Mononuclear cell (primary cell): ENCODE data around the gene SLC6A17. TPM values are rescaled to one million over a fixed set of nuclear protein-coding genes. Genes with fewer than 3 reads are reported as not detected.

Experiments used
- H3K27me3 ChIP-seq: 2 replicates; pipeline ENCODE4 v1.6.0; 2011; ENCODE audit warnings: low read length, control low read depth; ENCODE audit not compliant: insufficient read depth
- H3K4me1 ChIP-seq: 2 replicates; pipeline ENCODE4 v1.5.1; 2011; ENCODE audit warnings: mild to moderate bottlenecking, low read length, control low read depth; ENCODE audit not compliant: insufficient read depth
- H3K4me3 ChIP-seq: 2 replicates; pipeline ENCODE4 v1.5.1; 2011; ENCODE audit warnings: mild to moderate bottlenecking, low read length, moderate library complexity
- H3K9me3 ChIP-seq: 2 replicates; pipeline ENCODE4 v1.5.1; 2011; ENCODE audit warnings: low read depth, mild to moderate bottlenecking, control low read depth, low read length
- total RNA-seq: library from RNA; depleted of rRNA; stranded (reverse); fragments of >200 nt; gene quantifications from one replicate; pipeline ENCODE4 v1.2.3, GENCODE V29; 2012

SLC6A17 gene
- total RNA-seq, 1 donor = 0.63 TPM

DNA sequence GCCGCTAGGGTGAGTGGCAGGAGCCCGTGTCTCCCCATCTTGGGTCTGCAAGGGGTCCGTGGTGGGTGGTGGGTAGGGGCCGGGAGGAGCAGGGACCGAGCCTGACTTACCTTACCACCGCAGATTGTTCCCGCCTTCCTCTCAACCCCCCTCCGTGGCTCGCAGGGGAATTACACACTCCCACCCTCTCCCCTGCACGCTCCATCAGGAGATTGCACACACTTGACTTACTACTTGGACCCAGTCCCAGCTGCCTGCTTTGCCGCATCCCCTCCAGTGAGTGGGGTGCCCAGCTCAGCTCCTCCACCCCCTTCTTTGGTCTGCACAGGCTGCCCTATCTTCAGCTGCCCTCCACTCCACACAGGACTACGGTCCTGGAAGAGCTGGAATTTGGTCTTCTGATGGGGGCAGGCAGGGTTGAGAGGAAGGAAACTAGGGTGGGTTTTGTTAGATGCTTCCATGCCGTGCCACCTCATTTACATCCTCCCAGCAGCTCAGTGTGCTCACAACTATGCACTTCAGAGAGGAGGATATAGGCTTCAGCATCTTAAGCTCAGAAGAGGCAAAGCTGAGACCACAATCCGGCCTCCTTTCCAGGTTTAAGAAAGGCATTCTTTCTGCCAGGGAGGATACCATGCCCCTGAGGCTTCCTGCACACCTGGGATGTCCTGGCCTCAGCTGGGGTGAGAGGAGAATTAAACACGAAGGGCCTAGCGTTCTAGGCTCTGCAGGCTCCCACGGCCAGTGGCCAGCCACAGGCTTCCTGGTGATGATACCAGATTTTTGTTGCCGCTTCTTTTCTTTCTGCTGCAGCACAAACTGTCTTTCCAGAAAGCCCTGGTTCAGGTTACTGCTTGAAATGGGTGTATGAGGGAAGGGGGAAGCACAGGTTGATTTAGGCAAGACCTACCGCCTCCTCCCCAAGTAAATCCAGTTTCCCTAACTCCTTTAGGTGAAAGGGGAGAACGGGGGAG, 62.2 kb downstream of the SLC6A17 start:
- no peak overlapping the region for H3K4me3 ChIP-seq
- H3K9me3 ChIP-seq = no peaks in the 10 kb centered on the region
- peaks cover 13% of the 10 kb centered on the region for H3K27me3 ChIP-seq
- H3K4me1 ChIP-seq = peaks cover 35% of the 10 kb centered on the region

DNA sequence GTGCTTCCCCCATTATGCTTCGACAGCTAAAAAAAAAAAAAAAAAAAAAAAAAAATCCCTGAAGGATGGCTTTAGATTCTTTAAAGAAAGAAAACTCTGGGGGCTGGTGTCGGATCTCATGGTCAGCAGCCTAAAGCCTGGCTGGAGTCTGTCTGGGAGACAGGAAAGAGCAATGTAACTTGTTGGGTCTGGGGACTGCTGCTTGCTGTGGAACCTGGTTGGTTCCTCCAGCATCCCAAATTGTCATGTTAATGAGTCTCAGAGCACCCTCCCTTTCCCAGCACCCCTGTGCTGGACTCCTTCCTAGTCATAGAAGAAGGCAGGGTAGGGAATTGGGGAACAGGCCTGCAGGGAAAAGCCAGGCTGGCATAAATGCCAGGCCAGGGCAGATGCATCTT, 62.8 kb downstream of the SLC6A17 start:
- Histone ChIP-seq H3K4me1 (peaks cover 34% of the 10 kb centered on the region), H3K27me3 (peaks cover 13% of the 10 kb centered on the region), H3K9me3 (no peaks in the 10 kb centered on the region), H3K4me3 (no peak overlapping the region)

DNA sequence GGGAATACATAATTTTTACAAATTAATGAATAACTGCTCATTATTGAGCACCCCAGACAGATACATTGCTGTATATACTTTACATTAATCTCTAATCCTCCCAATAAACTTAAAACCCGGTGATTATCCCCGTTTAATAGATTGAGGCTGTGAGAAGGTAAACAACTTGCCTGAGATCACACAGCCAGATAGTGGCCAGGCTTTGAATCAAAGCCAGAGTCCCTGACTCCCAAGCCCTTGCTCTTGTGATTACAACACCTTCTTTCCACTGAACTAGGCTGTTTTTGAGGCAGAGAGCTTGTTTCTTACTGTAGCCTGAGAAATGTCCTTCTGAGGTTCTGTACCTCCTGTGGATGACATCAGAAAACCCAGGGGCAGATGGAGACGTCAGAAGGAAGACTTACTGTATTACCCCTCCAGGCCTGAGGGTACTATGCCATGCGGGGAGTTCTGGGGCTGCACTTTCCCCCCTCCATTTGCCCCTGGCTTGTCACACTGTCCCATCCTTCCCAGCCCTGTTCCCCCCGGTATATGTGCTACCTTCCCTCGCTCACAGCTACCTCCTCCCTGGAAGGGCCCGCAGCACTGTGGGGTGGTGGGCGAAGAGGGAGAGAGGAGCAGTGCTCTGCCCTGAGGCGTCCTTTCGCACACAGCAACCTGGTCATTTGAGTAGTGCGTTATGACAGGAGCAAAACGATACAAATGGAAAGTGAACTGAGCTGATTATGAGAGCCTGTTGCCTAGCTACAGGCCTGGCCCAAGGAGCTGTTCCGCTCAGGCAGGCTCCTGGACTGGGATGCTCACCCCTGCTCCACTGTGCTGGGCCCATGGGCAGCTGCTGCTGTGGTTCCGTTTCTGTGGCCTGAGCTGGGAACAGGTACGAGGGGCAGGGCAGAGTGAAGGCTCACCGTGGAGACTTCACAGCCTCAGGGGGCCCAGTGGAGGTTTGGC, 64.4 kb downstream of the SLC6A17 start:
- Histone ChIP-seq H3K4me3 (no peak overlapping the region), H3K27me3 (peaks cover 13% of the 10 kb centered on the region), H3K9me3 (no peaks in the 10 kb centered on the region), H3K4me1 (peaks cover 25% of the 10 kb centered on the region)

DNA sequence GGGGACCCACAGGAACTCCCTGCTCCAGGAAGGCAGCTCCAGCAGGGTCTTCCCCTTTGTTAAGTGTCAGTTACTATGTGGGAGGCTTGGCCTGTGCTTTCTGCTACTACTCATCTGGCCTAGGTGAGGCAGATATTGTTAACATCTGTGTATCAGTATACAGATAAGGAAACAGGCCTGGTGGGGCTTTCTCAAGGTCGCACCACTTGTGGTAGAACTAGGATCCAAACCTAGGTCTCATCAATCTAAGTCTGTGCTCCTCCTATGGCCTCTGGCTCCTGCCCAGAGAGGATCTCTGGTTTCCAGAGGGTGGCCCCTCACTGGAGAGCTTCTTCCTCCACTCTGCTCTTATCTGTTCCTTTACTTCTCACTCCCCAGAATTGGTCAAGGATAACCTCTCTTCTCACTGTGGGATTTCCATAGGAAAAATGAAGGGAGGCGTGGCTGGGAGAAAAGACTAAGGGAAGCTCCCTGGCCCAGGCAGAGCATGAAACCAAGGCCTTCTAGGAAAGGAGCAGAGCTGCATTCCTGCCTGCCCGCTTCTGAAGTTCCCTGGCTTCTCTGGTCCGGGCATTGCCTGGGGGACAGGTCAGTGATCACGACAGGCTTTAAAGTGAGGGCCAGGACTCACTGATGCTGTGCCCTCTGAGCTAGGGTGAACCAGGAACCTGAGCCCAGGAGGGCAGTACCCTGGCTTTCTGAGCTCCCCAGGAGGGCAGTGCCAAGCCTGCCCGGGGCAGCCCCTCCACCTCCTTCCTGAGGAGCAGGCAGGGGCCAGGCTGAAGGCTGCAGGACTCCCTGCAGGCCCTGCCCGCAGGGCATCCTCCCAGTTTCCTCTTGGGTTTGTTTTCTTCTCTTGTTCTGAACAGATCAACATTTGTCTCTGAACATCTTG, 65.6 kb downstream of the SLC6A17 start:
- no peaks in the 10 kb centered on the region for H3K9me3 ChIP-seq
- peaks cover 22% of the 10 kb centered on the region for H3K4me1 ChIP-seq
- H3K4me3 ChIP-seq = no peak overlapping the region
- H3K27me3 ChIP-seq = peaks cover 13% of the 10 kb centered on the region

DNA sequence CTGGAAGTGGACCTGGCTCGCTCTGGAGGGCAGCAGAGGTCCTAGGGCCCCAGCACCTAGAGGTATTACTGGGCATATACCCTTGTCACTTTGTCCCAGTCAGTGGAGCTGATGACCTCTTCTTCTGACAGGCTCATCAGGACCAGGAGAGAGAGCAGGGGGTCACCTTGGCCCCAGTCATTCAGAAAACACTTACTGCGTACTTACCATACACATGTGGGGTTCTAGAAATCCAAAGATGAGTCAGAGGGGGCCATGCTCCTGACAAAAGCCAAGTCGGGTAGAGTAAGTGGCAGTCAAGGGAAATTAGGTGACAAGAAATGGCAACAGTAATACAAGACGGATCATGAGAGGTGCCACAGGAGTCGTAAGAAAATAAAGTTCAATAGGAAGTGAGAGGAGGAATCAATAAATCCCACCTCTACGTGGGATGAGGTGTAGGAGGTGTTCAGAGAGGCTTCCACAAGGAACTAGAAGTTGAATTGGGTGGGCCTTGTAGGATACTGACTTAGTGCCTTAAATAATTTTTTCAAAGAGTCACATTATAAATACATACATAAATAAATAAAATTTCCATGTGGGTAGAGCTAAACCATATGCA, 66.7 kb downstream of the SLC6A17 start:
- Histone ChIP-seq H3K4me3 (no peak overlapping the region), H3K9me3 (no peaks in the 10 kb centered on the region), H3K4me1 (peaks cover 12% of the 10 kb centered on the region), H3K27me3 (peaks cover 8% of the 10 kb centered on the region)

DNA sequence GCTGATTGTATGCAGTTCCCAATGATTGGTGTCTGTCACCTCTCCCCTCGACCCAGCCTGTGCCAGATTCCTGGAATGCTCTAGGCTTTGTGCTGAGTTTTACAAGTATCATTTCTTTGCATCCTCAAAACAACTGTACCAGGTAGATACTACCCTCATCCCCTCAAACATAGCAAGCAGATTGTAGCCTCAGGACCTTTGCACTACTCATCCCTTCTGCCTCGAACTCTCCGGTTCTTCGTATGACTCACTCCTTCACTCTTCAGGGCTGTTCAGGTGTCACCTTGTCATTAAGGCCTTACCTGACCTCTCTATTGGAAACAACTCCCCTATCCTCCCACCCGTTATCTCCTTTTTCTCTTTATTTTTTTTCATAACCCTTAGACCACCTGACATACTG, 67.8 kb downstream of the SLC6A17 start:
- H3K9me3 ChIP-seq = no peaks in the 10 kb centered on the region
- no peak overlapping the region for H3K4me3 ChIP-seq
- H3K4me1 ChIP-seq = no peaks in the 10 kb centered on the region
- H3K27me3 ChIP-seq = no peaks in the 10 kb centered on the region

DNA sequence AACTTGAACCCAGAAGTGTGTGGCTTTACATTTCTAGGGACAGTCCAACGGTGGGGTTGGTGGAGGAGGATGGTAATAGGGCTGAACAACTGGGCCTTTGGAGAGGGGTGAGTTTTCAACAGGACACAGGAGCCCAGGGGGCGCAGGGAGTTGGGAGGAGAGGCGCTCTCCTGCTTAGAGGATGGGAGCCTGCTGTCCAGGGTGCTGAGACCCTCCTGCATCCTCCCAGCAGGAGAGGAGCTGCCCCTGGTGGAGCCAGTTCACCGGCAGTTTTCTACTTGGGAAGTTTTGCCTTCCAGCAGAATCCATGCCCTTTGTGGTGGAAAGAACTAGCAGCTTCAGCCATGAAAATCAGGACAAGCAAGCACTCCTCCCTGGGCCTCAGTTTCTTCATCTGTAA, 68.4 kb downstream of the SLC6A17 start:
- H3K9me3 ChIP-seq = no peaks in the 10 kb centered on the region
- no peak overlapping the region for H3K4me3 ChIP-seq

DNA sequence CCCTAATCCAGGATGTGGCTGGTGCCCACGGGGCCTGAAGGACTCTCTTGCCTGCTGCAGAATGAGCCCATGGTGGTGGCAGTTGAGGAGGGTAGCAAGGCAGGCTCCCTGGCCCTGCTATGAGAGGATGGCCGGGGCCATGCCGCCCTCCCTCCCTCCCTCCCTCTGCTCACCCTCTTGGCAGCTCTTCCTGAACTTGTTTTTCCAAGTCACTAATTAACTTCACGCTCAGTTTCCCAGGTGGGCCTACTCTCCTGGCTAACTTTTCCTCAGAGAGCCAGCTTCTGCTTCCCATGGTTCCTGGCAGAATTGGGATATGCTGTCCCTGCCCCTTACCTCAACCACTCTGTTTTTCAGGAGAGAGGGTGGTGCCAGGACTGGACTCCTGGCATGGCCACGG, 70.0 kb downstream of the SLC6A17 start:
- no peak overlapping the region for H3K4me3 ChIP-seq
- H3K4me1 ChIP-seq = no peaks in the 10 kb centered on the region
- no peaks in the 10 kb centered on the region for H3K27me3 ChIP-seq
- H3K9me3 ChIP-seq = no peaks in the 10 kb centered on the region

More for the DNA sequence above, 68.4 kb downstream of the SLC6A17 start:
- H3K27me3 ChIP-seq = no peaks in the 10 kb centered on the region
- H3K4me1 ChIP-seq = no peaks in the 10 kb centered on the region

DNA sequence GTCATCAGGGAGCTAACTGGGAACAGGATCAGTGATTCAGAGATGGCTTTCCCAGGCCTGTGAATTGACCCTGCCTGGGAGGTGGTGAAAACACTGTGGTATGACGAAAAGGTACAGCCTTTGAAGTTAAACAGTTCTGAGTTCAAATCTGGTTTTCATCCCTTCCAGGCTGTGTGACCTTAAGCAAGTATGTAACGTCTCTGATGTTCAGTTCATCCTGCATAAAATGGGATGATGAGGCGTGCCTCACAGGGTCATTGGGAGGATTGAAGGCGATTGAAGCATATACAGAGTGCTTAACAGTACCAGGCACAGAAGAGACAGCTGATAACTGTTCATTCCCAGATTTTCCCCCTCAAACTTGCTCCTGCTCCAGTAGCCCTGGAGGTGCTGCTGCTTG, 70.8 kb downstream of the SLC6A17 start:
- Histone ChIP-seq H3K27me3 (no peaks in the 10 kb centered on the region), H3K4me1 (no peaks in the 10 kb centered on the region), H3K4me3 (no peak overlapping the region), H3K9me3 (no peaks in the 10 kb centered on the region)

DNA sequence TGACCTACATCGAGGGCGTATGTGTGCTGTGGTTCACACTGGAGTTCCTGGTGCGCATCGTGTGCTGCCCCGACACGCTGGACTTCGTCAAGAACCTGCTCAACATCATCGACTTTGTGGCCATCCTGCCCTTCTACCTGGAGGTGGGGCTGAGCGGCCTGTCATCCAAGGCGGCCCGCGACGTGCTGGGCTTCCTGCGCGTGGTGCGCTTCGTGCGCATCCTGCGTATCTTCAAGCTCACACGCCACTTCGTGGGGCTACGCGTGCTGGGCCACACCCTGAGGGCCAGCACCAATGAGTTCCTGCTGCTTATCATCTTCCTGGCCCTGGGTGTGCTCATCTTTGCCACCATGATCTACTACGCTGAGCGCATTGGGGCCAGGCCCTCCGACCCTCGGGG, 72.8 kb downstream of the SLC6A17 start:
- Histone ChIP-seq H3K9me3 (no peaks in the 10 kb centered on the region), H3K27me3 (no peaks in the 10 kb centered on the region), H3K4me3 (no peak overlapping the region), H3K4me1 (no peaks in the 10 kb centered on the region)

DNA sequence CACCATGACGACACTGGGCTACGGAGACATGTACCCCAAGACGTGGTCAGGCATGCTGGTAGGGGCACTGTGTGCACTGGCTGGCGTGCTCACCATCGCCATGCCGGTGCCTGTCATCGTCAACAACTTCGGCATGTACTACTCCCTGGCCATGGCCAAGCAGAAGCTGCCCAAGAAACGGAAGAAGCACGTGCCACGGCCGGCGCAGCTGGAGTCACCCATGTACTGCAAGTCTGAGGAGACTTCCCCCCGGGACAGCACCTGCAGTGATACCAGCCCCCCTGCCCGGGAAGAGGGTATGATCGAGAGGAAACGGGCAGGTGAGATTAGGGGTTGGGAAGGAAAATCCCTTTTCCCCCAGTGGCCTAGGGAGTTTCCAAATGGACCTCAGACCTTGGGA, 73.3 kb downstream of the SLC6A17 start:
- H3K27me3 ChIP-seq = no peaks in the 10 kb centered on the region
- H3K9me3 ChIP-seq = no peaks in the 10 kb centered on the region
- H3K4me3 ChIP-seq = no peak overlapping the region
- no peaks in the 10 kb centered on the region for H3K4me1 ChIP-seq

DNA sequence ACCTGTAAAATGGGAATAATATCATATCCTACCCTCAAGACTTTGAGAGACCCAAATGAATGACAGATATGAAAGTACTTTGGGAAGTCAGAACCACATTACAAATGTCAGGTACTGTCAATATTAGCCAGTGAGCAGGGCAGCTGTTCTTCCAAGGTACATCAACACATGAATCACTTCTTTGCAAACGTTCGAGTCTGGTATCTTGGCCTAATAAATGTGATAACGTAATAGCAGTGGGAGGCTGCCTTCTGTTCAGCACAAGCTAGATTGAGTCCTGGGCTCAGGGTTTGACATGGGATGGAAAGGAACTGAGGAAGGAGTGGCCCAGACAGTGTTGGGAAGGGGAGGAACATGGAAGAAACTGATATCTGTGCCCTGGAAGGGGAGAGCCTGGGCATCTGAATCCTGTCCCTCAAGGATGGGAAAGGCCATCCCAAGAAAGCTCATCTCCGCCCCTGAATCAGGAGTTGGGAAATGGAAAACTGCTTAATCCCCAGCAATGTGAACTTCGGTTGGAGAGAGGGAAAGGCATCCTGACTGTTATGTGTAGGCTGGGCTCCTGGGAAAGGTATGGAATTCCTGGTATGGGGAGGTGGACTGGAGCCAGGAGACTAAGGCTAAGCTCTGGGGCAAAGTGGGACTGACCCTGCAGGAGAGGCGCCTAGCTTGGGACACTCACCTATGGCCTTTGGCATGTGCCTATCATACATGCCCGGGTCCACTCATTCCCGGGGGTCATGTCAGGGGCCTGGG, 74.1 kb downstream of the SLC6A17 start:
- Histone ChIP-seq H3K27me3 (no peaks in the 10 kb centered on the region), H3K4me1 (no peaks in the 10 kb centered on the region), H3K9me3 (no peaks in the 10 kb centered on the region), H3K4me3 (no peak overlapping the region)

DNA sequence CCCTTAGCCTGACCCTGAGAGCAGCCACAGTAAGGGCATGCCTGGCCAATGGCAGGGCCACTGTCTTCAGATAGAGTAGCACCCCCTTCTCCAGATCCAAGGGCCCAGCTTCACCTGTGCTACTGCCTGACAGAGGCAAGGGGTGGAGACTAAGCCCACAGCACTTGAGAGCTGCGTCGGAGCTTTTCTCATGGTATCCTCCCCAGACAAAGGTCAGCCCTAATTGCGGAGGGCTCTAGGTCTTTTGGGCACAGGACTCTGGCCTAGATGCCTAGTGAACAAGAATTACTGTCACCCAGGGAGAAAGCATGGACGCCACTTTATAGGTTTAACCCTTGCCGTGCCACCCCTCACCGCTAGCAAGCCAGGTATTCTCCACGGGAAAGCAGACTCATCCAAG, 74.9 kb downstream of the SLC6A17 start:
- H3K4me3 ChIP-seq = no peak overlapping the region
- no peaks in the 10 kb centered on the region for H3K27me3 ChIP-seq
- peaks cover 6% of the 10 kb centered on the region for H3K4me1 ChIP-seq
- H3K9me3 ChIP-seq = no peaks in the 10 kb centered on the region
